MCF 10A (cell line): ENCODE measurements around the gene AGBL5. TPM values are rescaled to one million over a fixed set of nuclear protein-coding genes. Genes with fewer than 3 reads are reported as not detected.

ENCODE experiments used
- BruUV-seq: library from RNA; stranded (reverse); fragments of 400-500 nt; replicated peaks from 2 replicates; lab custom pipeline; 2021; lab: Mats Ljungman, UMichigan
- CTCF ChIA-PET: fragments of 300-600 bp; sonication (Branson Sonifier 250); formaldehyde crosslinking; extraction: SDS; loops from one replicate; lab custom pipeline; 2021; ENCODE audit warnings: antibody characterized with exemption, inconsistent platforms; lab: Yijun Ruan, JAX
- POLR2A ChIA-PET: fragments of 300-600, 350-650 bp; sonication (Branson Sonifier 250); formaldehyde crosslinking; extraction: SDS; loops from one replicate; lab custom pipeline; 2020; ENCODE audit warnings: antibody characterized with exemption, inconsistent platforms; lab: Yijun Ruan, JAX
- DNase-seq: peaks from one replicate; pipeline ENCODE4 v3.0.0-alpha.2; 2018; ENCODE audit not compliant: unreplicated experiment
- H3K27ac Mint-ChIP-seq: one replicate; pipeline ENCODE4 v1.8.0; 2022; ENCODE audit warnings: mild to moderate bottlenecking, low read depth, mixed read lengths; ENCODE audit not compliant: unreplicated experiment
- H3K27me3 Mint-ChIP-seq: one replicate; pipeline ENCODE4 v1.8.0; 2022; ENCODE audit warnings: mixed read lengths; ENCODE audit not compliant: insufficient read depth, unreplicated experiment
- H3K36me3 Mint-ChIP-seq: one replicate; pipeline ENCODE4 v1.8.0; 2022; ENCODE audit warnings: mild to moderate bottlenecking, moderate library complexity, mixed read lengths; ENCODE audit not compliant: insufficient read depth, unreplicated experiment
- H3K4me1 Mint-ChIP-seq: one replicate; pipeline ENCODE4 v1.8.0; 2022; ENCODE audit warnings: mixed read lengths; ENCODE audit not compliant: insufficient read depth, unreplicated experiment
- H3K4me3 Mint-ChIP-seq: one replicate; pipeline ENCODE4 v1.8.0; 2022; ENCODE audit warnings: mild to moderate bottlenecking, moderate library complexity, mixed read lengths; ENCODE audit not compliant: unreplicated experiment
- H3K9me3 Mint-ChIP-seq: one replicate; pipeline ENCODE4 v1.8.0; 2022; ENCODE audit warnings: mixed read lengths; ENCODE audit not compliant: unreplicated experiment
- intact Hi-C: fragments of 100-400 bp; cut with micrococcal nuclease; formaldehyde crosslinking; loops from 2 replicates; pipeline ENCODE4 v1.14.1; 2022
- total RNA-seq: library from RNA; stranded (reverse); gene quantifications from 2 replicates; pipeline ENCODE4 v1.2.3, GENCODE V29; 2022
- TF ChIP-seq, protein P1 (sequence below): fragments of 200-600 bp; IDR thresholded peaks from one replicate; pipeline ENCODE4 v1.8.0; 2022; ENCODE audit warnings: antibody characterized with exemption, mild to moderate bottlenecking; ENCODE audit not compliant: unreplicated experiment

The AGBL5 gene
- total RNA-seq, 1 experiment from 2014 or later = 22.7 TPM

- Mint-ChIP-seq H3K9me3 (no peaks in the 10 kb centered on the region), H3K27ac (no peak overlapping the region), H3K27me3 (no peaks in the 10 kb centered on the region), H3K36me3 (no peaks in the 10 kb centered on the region), H3K4me3 (no peak overlapping the region), H3K4me1 (no peaks in the 10 kb centered on the region)
- BruUV-seq = no TSS peak
- TF ChIP-seq, protein P1, sequence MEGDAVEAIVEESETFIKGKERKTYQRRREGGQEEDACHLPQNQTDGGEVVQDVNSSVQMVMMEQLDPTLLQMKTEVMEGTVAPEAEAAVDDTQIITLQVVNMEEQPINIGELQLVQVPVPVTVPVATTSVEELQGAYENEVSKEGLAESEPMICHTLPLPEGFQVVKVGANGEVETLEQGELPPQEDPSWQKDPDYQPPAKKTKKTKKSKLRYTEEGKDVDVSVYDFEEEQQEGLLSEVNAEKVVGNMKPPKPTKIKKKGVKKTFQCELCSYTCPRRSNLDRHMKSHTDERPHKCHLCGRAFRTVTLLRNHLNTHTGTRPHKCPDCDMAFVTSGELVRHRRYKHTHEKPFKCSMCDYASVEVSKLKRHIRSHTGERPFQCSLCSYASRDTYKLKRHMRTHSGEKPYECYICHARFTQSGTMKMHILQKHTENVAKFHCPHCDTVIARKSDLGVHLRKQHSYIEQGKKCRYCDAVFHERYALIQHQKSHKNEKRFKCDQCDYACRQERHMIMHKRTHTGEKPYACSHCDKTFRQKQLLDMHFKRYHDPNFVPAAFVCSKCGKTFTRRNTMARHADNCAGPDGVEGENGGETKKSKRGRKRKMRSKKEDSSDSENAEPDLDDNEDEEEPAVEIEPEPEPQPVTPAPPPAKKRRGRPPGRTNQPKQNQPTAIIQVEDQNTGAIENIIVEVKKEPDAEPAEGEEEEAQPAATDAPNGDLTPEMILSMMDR = no peak
- intact Hi-C loops = no loop called here
- ChIA-PET CTCF (interaction anchor here (0.6 to 10.4 kb wide), 9 partner anchors 8 to 207 kb away, joined by 3 to 96 read pairs (median 4); partner anchors contain the start of genes KHK and TRIM54), POLR2A (interaction anchor here (0.7 to 2.2 kb wide), 8 partner anchors 9 to 226 kb away, joined by 3 to 7 read pairs (median 3); partner anchors contain the start of genes ATRAID, KHK, SLC30A3 and SLC5A6)
- DNase-seq = peak; percentile 46
Observed at GRCh38 chr2:27095745-27096651, 44.5 kb downstream of the AGBL5 start.

DNA sequence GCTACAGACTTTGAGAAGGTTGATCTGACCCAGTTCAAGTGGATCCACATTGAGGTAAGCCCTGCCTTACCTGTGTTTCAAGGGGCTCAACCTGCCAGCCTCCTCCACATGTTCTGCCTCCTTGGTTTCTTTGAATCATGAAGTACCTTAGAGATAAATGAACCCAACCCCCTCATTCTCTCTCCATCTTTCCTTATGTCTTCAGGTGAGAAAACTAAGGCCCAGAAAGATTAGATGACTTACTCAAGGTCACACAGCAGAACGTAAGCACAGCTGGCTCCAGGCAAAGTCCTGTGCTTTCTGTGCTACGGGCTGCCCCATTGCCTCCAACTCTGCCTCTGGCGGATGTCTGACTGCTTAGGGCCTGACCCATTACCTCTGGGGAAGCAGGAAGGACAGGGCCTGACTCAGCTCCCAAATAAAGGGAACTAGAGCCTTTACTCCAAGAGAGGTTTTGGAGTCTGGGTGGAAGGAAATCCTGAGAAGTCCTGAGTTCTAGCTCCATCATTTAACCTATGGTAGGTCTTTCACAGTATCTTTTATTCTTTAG, 45.4 kb downstream of the AGBL5 start:
- H3K4me3 Mint-ChIP-seq = no peak overlapping the region
- BruUV-seq = no TSS peak
- TF ChIP-seq, protein P1 = no peak
- no peaks in the 10 kb centered on the region for H3K9me3 Mint-ChIP-seq
- no peak overlapping the region for H3K27ac Mint-ChIP-seq
- H3K36me3 Mint-ChIP-seq = no peaks in the 10 kb centered on the region
- H3K27me3 Mint-ChIP-seq = no peaks in the 10 kb centered on the region
- DNase-seq = no peak
- ChIA-PET POLR2A (interaction anchor here (0.7 to 2.2 kb wide), 7 partner anchors 33 to 226 kb away, joined by 3 to 7 read pairs (median 3); partner anchors contain the start of gene SLC30A3), CTCF (interaction anchor here (0.8 to 10.4 kb wide), 8 partner anchors 9 to 207 kb away, joined by 3 to 96 read pairs (median 12); partner anchors contain the start of genes KHK and TRIM54)
- H3K4me1 Mint-ChIP-seq = no peaks in the 10 kb centered on the region
- intact Hi-C loops = no loop called here

DNA sequence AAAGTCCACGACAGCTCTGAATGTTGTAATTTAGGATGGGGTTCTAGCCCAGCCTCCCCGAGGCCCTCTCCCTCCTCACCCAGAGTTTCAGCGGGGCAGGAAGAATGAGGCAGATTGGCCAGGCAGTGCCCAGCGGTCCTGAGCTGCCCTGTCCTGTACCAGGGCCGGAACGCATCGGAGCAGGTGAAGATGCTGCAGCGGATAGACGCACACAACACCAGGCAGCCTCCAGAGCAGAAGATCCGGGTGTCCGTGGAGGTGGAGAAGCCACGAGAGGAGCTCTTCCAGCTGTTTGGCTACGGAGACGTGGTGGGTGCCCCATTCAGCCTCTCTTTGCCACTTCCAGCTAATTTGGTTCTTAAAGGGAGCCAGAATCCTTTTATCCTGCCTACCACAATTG, 45.9 kb downstream of the AGBL5 start:
- H3K27me3 Mint-ChIP-seq = no peaks in the 10 kb centered on the region
- TF ChIP-seq, protein P1 = no peak
- no peak overlapping the region for H3K4me3 Mint-ChIP-seq
- no peak overlapping the region for H3K27ac Mint-ChIP-seq
- no peaks in the 10 kb centered on the region for H3K9me3 Mint-ChIP-seq
- no peaks in the 10 kb centered on the region for H3K4me1 Mint-ChIP-seq
- intact Hi-C loops = no loop called here
- ChIA-PET CTCF (interaction anchor here (0.8 to 10.4 kb wide), 8 partner anchors 10 to 206 kb away, joined by 3 to 96 read pairs (median 10); partner anchors contain the start of genes KHK and TRIM54), POLR2A (interaction anchor here (0.6 to 2.2 kb wide), 6 partner anchors 33 to 225 kb away, joined by 3 to 7 read pairs (median 3); no protein-coding TSS in a partner anchor)
- DNase-seq = no peak
- BruUV-seq = no TSS peak
- H3K36me3 Mint-ChIP-seq = no peaks in the 10 kb centered on the region
